HG03520 (cell line): ENCODE data around the gene CYBA.
A peak's percentile ranks its signal among the peaks of the same experiment; 100 is the strongest.
"Not testable (repeated sequence)": the region's sequence is repeated elsewhere in the genome, so short reads cannot be mapped to it uniquely, and the experiment has no call there.

Source experiments
- ATAC-seq: cut with Tn5 transposase; IDR thresholded peaks from one replicate; pipeline ENCODE4 v1.9.1; 2021; ENCODE audit warnings: mild to moderate bottlenecking, moderate library complexity; ENCODE audit not compliant: unreplicated experiment

CYBA gene

GRCh38 chr16:88686439-88687253 is 35.8 kb upstream of the CYBA start, which contains the start of gene SNAI3:
Gene SNAI3, minus strand, starts transcription at chr16:88686507. Its CDS starts 101 bp downstream, at chr16:88686406.
- peak; percentile 62 for ATAC-seq

- ATAC-seq, result peak; percentile 8
These were observed 35.2 kb upstream of the CYBA start for GRCh38 chr16:88686062-88686438.

GRCh38 chr16:88685156-88686061 is 34.6 kb upstream of the CYBA start:
- ATAC-seq, result no peak

GRCh38 chr16:88684569-88685155 is 33.8 kb upstream of the CYBA start:
- no peak for ATAC-seq

- ATAC-seq, result peak; percentile 41
These were observed 31.0 kb upstream of the CYBA start for GRCh38 chr16:88681709-88682451.

- ATAC-seq, result no peak
These were observed 30.3 kb upstream of the CYBA start for GRCh38 chr16:88681084-88681680.

- ATAC-seq, result no peak
These were observed 29.8 kb upstream of the CYBA start for GRCh38 chr16:88680554-88681083.

GRCh38 chr16:88678224-88678979 is 27.5 kb upstream of the CYBA start:
- ATAC-seq, result no peak

GRCh38 chr16:88677721-88678120 is 26.9 kb upstream of the CYBA start:
- no peak for ATAC-seq

- no peak for ATAC-seq
These were observed 25.8 kb upstream of the CYBA start for GRCh38 chr16:88676502-88677242.

- peak; percentile 51 for ATAC-seq
These were observed 23.0 kb upstream of the CYBA start for GRCh38 chr16:88673716-88674379.

GRCh38 chr16:88672776-88673175 is 21.9 kb upstream of the CYBA start:
- no peak for ATAC-seq

- no peak for ATAC-seq
These were observed 21.0 kb upstream of the CYBA start for GRCh38 chr16:88671806-88672205.

- no peak for ATAC-seq
These were observed 19.1 kb upstream of the CYBA start for GRCh38 chr16:88669980-88670379.

- ATAC-seq, result not testable (repeated sequence)
These were observed 18.6 kb upstream of the CYBA start for GRCh38 chr16:88669493-88669892.

- ATAC-seq, result no peak
These were observed 16.6 kb upstream of the CYBA start for GRCh38 chr16:88667461-88667860.

GRCh38 chr16:88665570-88665969 is 14.7 kb upstream of the CYBA start:
- no peak for ATAC-seq

- ATAC-seq, result no peak
These were observed 14.3 kb upstream of the CYBA start for GRCh38 chr16:88665148-88665547.
